ENCODE data around the gene AMPD2. TPM values are rescaled to one million over a fixed set of nuclear protein-coding genes. Genes with fewer than 3 reads are reported as not detected.
"Not testable (repeated sequence)": the region's sequence is repeated elsewhere in the genome, so short reads cannot be mapped to it uniquely, and the experiment has no call there.

Gene AMPD2
- total RNA-seq, 4 donors from 2014 or later: 30.9 to 62.1 (median 40.7) TPM

- no peak for TF ChIP-seq POLR2A (IDR thresholded peaks at IDR 0.05)
- 94 to 97% methylated on average over 21 to 22 of the region's 22 CpGs for WGBS, 2 donors
- intact Hi-C loops (cut with DNase I; ENCODE audit: low total_unique reads): no loop called here
- no peak overlapping the region for H3K4me3 ChIP-seq (ENCODE audit: low read depth, poor library complexity, severe bottlenecking)
- no peak for DNase-seq (ENCODE audit: low spot score in 2 of 2)
These were observed 49.8 kb downstream of the AMPD2 start for GRCh38 chr1:109669246-109669948.

DNA sequence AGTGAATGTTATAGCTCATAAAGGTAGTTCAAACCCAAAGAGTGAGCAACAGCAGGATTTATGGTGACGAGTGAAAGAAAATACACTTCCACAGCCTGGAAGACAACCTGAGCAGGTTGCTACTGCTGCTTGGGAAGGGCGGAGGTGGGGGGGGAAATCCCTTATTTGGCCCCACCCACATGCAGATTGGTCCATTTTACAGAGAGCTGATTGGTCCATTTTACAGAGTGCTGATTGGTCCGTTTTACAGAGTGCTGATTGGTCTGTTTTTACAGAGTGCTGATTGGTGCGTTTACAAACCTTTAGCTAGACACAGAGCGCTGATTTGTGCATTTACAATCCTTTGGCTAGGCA, 50.3 kb downstream of the AMPD2 start:
- intact Hi-C loops (cut with DNase I; ENCODE audit: low total_unique reads); H3K4me3 ChIP-seq (ENCODE audit: low read depth, poor library complexity, severe bottlenecking); DNase-seq (ENCODE audit: low spot score in 2 of 2): not testable (repeated sequence)
- WGBS, 2 donors: 95 to 96% methylated on average over 4 to 5 of the region's 5 CpGs

GRCh38 chr1:109671067-109671466, 51.4 kb downstream of the AMPD2 start:
- 91 to 97% methylated on average over 5 of the region's 5 CpGs for WGBS, 2 donors
- no peak for DNase-seq (ENCODE audit: low spot score in 2 of 2)
- H3K4me3 ChIP-seq (ENCODE audit: low read depth, poor library complexity, severe bottlenecking): no peak overlapping the region
- intact Hi-C loops (cut with DNase I; ENCODE audit: low total_unique reads): no loop called here
- TF ChIP-seq POLR2A (IDR thresholded peaks at IDR 0.05): no peak
- TF ChIP-seq, protein P1, sequence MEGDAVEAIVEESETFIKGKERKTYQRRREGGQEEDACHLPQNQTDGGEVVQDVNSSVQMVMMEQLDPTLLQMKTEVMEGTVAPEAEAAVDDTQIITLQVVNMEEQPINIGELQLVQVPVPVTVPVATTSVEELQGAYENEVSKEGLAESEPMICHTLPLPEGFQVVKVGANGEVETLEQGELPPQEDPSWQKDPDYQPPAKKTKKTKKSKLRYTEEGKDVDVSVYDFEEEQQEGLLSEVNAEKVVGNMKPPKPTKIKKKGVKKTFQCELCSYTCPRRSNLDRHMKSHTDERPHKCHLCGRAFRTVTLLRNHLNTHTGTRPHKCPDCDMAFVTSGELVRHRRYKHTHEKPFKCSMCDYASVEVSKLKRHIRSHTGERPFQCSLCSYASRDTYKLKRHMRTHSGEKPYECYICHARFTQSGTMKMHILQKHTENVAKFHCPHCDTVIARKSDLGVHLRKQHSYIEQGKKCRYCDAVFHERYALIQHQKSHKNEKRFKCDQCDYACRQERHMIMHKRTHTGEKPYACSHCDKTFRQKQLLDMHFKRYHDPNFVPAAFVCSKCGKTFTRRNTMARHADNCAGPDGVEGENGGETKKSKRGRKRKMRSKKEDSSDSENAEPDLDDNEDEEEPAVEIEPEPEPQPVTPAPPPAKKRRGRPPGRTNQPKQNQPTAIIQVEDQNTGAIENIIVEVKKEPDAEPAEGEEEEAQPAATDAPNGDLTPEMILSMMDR (IDR thresholded peaks at IDR 0.05): no peak

DNA sequence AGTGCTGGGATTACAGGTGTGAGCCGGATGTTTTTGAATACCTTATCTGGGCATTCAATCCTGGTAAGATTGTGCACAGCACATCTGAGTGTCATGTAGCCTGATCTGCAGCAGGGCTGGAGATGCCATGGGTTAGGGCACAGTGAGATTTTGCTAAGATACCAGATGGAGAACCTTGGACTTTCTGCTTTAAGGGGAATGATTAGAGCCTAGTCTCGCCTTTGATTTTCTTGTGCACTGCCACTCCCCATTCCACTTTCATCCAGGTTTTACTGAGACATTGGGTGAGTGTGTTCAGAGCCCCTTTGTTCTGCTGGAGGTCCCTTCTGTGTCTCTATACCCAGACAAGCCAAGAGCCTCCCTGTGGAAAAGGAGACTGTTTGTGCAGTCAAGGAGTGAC, 54.2 kb downstream of the AMPD2 start:
- 90 to 91% methylated on average over 2 of the region's 2 CpGs for whole genome bisulfite sequencing, 2 donors
- DNase-seq (ENCODE audit: low spot score in 2 of 2); intact Hi-C loops (cut with DNase I; ENCODE audit: low total_unique reads): not testable (repeated sequence)

GRCh38 chr1:109676683-109677381, 57.2 kb downstream of the AMPD2 start:
- H3K4me3 ChIP-seq (ENCODE audit: low read depth, poor library complexity, severe bottlenecking); intact Hi-C loops (cut with DNase I; ENCODE audit: low total_unique reads); DNase-seq (ENCODE audit: low spot score in 2 of 2): not testable (repeated sequence)
- WGBS, 2 donors: 82 to 85% methylated on average over 3 of the region's 3 CpGs

More for the DNA sequence above, 54.2 kb downstream of the AMPD2 start:
- H3K4me3 ChIP-seq (ENCODE audit: low read depth, poor library complexity, severe bottlenecking): not testable (repeated sequence)

- no peak for DNase-seq (ENCODE audit: low spot score in 2 of 2)
- H3K4me3 ChIP-seq (ENCODE audit: low read depth, poor library complexity, severe bottlenecking): no peak overlapping the region
- intact Hi-C loops (cut with DNase I; ENCODE audit: low total_unique reads): no loop called here
- WGBS, 2 donors: 79 to 83% methylated on average over 3 of the region's 3 CpGs
- TF ChIP-seq, protein P1 (IDR thresholded peaks at IDR 0.05): no peak
- TF ChIP-seq POLR2A (IDR thresholded peaks at IDR 0.05): no peak
These were observed 57.8 kb downstream of the AMPD2 start for GRCh38 chr1:109677459-109677858.

DNA sequence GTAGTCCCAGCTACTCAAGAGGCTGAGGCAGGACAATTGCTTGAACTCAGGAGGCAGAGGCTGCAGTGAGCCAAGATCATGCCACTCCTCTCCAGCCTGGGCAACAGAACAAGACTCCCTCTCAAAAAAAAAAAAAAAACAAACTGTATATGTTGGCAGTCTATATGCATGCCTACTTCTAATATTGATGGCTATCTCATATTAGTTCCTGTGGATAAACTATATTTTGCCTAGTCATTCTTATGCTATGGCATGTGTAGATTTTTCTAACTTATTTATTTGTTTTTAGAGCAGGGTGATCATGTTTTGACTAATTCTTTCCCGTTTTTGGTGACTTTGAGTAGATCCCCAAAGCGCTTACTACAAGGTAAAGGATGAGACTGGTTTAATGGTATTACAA, 59.0 kb downstream of the AMPD2 start:
- WGBS, 2 donors: 71 to 75% methylated on average over 2 of the region's 2 CpGs
- H3K4me3 ChIP-seq (ENCODE audit: low read depth, poor library complexity, severe bottlenecking); intact Hi-C loops (cut with DNase I; ENCODE audit: low total_unique reads); DNase-seq (ENCODE audit: low spot score in 2 of 2): not testable (repeated sequence)

MicroRNAs encoded within 50 kb of the gene (microRNA counts, 767-probe panel; counts per million panel counts)
- microRNA hsa-miR-197-3p: 0 to 358 counts per million in 2 donors

Other genes with a start within 250 kb of the AMPD2 start
- gene SORT1, start 221.9 kb upstream of the AMPD2 start, total RNA-seq: 10 to 100 TPM; 29.8 to 53.1 (median 39.5) TPM
- 10 to 100 TPM; 24.6 to 46.6 (median 30.2) TPM for gene PSMA5, start 193.4 kb upstream of the AMPD2 start, total RNA-seq
- 1 to 10 TPM in 1 of 4 donors, under 1 TPM in 2, not detected in 1; 0.27 to 1.8 (median 0.38) TPM for gene SYPL2, start 153.3 kb upstream of the AMPD2 start, total RNA-seq
- gene ATXN7L2, start 135.9 kb upstream of the AMPD2 start, total RNA-seq: 1 to 10 TPM; 4.3 to 7.8 (median 4.8) TPM
- 10 to 100 TPM; 11.3 to 22.7 (median 17.8) TPM for gene CYB561D1, start 125.7 kb upstream of the AMPD2 start, total RNA-seq
- 1 to 10 TPM; 3.9 to 7.9 (median 5.4) TPM for gene AMIGO1, start 110.1 kb upstream of the AMPD2 start, total RNA-seq
- 1 to 10 TPM in 1 of 4 donors, not detected in 3; 1.0 TPM for gene GPR61, start 80.0 kb upstream of the AMPD2 start, total RNA-seq
- 10 to 100 TPM in 3 of 4 donors, 1 to 10 TPM in 1; 8.5 to 13.2 (median 10.7) TPM for gene GNAI3, start 71.2 kb upstream of the AMPD2 start, total RNA-seq
- not detected for gene GNAT2, start 221 bp upstream of the AMPD2 start, total RNA-seq
- 10 to 100 TPM; 13.4 to 23.3 (median 19.1) TPM for gene GSTM4, start 36.3 kb downstream of the AMPD2 start, total RNA-seq
- gene GSTM2, start 48.2 kb downstream of the AMPD2 start, total RNA-seq: 100 to 1,000 TPM in 1 of 4 donors, 10 to 100 TPM in 3; 48.1 to 183 (median 57.2) TPM
- gene GSTM1, start 68.0 kb downstream of the AMPD2 start, total RNA-seq: 10 to 100 TPM in 2 of 4 donors, not detected in 2; 26.1 to 60.4 TPM
- gene GSTM5, start 92.4 kb downstream of the AMPD2 start, total RNA-seq: 1 to 10 TPM in 3 of 4 donors, under 1 TPM in 1; 0.23 to 2.2 (median 1.5) TPM
- gene GSTM3, start 121.2 kb downstream of the AMPD2 start, total RNA-seq: 100 to 1,000 TPM in 3 of 4 donors, 10 to 100 TPM in 1; 68.7 to 213 (median 137) TPM
- gene EPS8L3, start 144.1 kb downstream of the AMPD2 start, total RNA-seq: not detected